Measurements from ENCODE around the gene EIF2AK3.

The EIF2AK3 gene

DNA sequence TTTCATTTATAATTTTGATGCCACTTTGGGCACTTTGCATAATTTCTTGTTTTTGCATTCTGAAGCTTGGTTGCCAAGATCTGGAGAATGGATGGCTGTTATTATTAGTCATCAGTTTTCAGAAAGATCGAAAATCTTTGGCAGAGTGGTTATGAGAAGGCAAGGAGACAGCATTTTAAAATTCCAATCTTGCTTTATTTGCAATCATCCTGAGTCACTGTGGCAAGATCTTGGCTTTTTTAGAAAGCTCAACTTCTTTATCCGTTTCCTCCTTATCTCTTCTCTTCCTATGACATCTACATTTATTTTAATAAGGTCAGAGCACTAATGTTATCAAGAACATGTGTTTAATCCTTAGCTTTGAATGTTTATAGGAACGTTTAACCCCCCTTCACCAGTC is 31.1 kb upstream of the EIF2AK3 start:
- H3K4me3 ChIP-seq (ENCODE audit: low read depth, low read length): no peak overlapping the region
- no peaks in the 10 kb centered on the region for H3K9me3 ChIP-seq (ENCODE audit: control insufficient read depth, insufficient read depth, low read depth, low read length)
- CTCF ChIA-PET: interaction anchor here (0.8 to 3.6 kb wide), 5 partner anchors 10 to 58 kb away, joined by 3 to 24 read pairs (median 3); no protein-coding TSS in a partner anchor
- peaks cover 3% of the 10 kb centered on the region; the same call in 1 of the 2 replicates for H3K4me1 ChIP-seq (ENCODE audit: control insufficient read depth, insufficient read depth, low read length)
- POLR2A ChIA-PET: no interaction called here
- no peaks in the 10 kb centered on the region for H3K36me3 ChIP-seq (ENCODE audit: control insufficient read depth in 2 of 2, insufficient read depth in 1 of 2, low read length in 2 of 2)
- TF ChIP-seq, protein P1, sequence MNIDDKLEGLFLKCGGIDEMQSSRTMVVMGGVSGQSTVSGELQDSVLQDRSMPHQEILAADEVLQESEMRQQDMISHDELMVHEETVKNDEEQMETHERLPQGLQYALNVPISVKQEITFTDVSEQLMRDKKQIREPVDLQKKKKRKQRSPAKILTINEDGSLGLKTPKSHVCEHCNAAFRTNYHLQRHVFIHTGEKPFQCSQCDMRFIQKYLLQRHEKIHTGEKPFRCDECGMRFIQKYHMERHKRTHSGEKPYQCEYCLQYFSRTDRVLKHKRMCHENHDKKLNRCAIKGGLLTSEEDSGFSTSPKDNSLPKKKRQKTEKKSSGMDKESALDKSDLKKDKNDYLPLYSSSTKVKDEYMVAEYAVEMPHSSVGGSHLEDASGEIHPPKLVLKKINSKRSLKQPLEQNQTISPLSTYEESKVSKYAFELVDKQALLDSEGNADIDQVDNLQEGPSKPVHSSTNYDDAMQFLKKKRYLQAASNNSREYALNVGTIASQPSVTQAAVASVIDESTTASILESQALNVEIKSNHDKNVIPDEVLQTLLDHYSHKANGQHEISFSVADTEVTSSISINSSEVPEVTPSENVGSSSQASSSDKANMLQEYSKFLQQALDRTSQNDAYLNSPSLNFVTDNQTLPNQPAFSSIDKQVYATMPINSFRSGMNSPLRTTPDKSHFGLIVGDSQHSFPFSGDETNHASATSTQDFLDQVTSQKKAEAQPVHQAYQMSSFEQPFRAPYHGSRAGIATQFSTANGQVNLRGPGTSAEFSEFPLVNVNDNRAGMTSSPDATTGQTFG (tag by site-specific recombination; IDR thresholded peaks at IDR 0.05; ENCODE audit: borderline replicate concordance): no peak
- TF ChIP-seq ZBTB7A (tag by site-specific recombination; IDR thresholded peaks at IDR 0.05; ENCODE audit: low read depth): no peak
- TF ChIP-seq, protein P2, sequence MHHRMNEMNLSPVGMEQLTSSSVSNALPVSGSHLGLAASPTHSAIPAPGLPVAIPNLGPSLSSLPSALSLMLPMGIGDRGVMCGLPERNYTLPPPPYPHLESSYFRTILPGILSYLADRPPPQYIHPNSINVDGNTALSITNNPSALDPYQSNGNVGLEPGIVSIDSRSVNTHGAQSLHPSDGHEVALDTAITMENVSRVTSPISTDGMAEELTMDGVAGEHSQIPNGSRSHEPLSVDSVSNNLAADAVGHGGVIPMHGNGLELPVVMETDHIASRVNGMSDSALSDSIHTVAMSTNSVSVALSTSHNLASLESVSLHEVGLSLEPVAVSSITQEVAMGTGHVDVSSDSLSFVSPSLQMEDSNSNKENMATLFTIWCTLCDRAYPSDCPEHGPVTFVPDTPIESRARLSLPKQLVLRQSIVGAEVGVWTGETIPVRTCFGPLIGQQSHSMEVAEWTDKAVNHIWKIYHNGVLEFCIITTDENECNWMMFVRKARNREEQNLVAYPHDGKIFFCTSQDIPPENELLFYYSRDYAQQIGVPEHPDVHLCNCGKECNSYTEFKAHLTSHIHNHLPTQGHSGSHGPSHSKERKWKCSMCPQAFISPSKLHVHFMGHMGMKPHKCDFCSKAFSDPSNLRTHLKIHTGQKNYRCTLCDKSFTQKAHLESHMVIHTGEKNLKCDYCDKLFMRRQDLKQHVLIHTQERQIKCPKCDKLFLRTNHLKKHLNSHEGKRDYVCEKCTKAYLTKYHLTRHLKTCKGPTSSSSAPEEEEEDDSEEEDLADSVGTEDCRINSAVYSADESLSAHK (tag by site-specific recombination; IDR thresholded peaks at IDR 0.05): no peak
- no peak for TF ChIP-seq ZNF558 (tag by site-specific recombination; IDR thresholded peaks at IDR 0.05)
- TF ChIP-seq ZNF768 (tag by site-specific recombination; IDR thresholded peaks at IDR 0.05): no peak
- no peak for TF ChIP-seq ZNF555 (tag by site-specific recombination; conservative IDR thresholded peaks at IDR 0.05)
- TF ChIP-seq ZNF747 (tag by site-specific recombination; IDR thresholded peaks at IDR 0.05): no peak
- TF ChIP-seq, protein P3, sequence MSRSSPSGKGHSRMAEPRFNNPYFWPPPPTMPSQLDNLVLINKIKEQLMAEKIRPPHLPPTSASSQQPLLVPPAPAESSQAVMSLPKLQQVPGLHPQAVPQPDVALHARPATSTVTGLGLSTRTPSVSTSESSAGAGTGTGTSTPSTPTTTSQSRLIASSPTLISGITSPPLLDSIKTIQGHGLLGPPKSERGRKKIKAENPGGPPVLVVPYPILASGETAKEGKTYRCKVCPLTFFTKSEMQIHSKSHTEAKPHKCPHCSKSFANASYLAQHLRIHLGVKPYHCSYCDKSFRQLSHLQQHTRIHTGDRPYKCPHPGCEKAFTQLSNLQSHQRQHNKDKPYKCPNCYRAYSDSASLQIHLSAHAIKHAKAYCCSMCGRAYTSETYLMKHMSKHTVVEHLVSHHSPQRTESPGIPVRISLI (tag by site-specific recombination; IDR thresholded peaks at IDR 0.05): no peak
- no peak for TF ChIP-seq ZNF146 (tag by site-specific recombination; IDR thresholded peaks at IDR 0.05)
- H3K27ac ChIP-seq (ENCODE audit: extremely low read depth, low read depth, low read length): no peak overlapping the region

DNA sequence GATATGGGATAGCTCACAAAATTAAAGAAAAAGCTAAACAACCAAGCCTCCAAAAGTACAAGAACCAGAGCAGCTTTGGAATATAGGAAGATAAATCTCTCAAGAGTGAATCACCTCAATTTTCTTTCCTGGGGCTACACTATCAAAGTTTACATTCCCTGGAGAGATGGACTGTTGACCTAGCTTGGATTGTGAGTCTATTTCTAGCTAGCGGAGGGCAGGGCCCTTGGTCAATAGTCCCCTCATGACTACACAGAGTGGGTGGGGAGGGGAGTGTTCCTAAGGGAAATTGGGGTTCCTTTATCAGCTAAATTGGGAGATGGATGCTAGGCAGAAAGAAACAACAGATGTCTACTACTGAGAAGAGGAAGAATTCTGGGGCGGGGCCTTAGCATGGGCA is 29.9 kb upstream of the EIF2AK3 start:
- ChIA-PET POLR2A (no interaction called here), CTCF (interaction anchor here (1.0 to 1.5 kb wide), 3 partner anchors 11 to 67 kb away, joined by 3 to 5 read pairs (median 4); no protein-coding TSS in a partner anchor)
- no peak overlapping the region for H3K4me3 ChIP-seq (ENCODE audit: low read depth, low read length)
- H3K27ac ChIP-seq (ENCODE audit: extremely low read depth, low read depth, low read length): no peak overlapping the region
- no peaks in the 10 kb centered on the region for H3K36me3 ChIP-seq (ENCODE audit: control insufficient read depth in 2 of 2, insufficient read depth in 1 of 2, low read length in 2 of 2)
- H3K4me1 ChIP-seq (ENCODE audit: control insufficient read depth, insufficient read depth, low read length): peaks cover 3% of the 10 kb centered on the region; the same call in 1 of the 2 replicates
- H3K9me3 ChIP-seq (ENCODE audit: control insufficient read depth, insufficient read depth, low read depth, low read length): no peaks in the 10 kb centered on the region
- TF ChIP-seq ZBTB48 (tag by site-specific recombination; IDR thresholded peaks at IDR 0.05) (no peak), ZNF37A (tag by site-specific recombination; IDR thresholded peaks at IDR 0.05) (no peak), ZEB2 (tag by site-specific recombination; IDR thresholded peaks at IDR 0.05) (no peak), ZNF501 (tag by site-specific recombination; IDR thresholded peaks at IDR 0.05) (no peak), ZNF585B (tag by site-specific recombination; IDR thresholded peaks at IDR 0.05) (no peak), ZNF658 (tag by site-specific recombination; IDR thresholded peaks at IDR 0.05) (no peak), GLIS2 (tag by site-specific recombination; IDR thresholded peaks at IDR 0.05) (no peak), ZXDB (tag by site-specific recombination; IDR thresholded peaks at IDR 0.05) (no peak), KLF8 (tag by site-specific recombination; IDR thresholded peaks at IDR 0.05) (no peak), ZNF311 (tag by site-specific recombination; IDR thresholded peaks at IDR 0.05; ENCODE audit: borderline replicate concordance) (no peak)
- TF ChIP-seq, protein P4, sequence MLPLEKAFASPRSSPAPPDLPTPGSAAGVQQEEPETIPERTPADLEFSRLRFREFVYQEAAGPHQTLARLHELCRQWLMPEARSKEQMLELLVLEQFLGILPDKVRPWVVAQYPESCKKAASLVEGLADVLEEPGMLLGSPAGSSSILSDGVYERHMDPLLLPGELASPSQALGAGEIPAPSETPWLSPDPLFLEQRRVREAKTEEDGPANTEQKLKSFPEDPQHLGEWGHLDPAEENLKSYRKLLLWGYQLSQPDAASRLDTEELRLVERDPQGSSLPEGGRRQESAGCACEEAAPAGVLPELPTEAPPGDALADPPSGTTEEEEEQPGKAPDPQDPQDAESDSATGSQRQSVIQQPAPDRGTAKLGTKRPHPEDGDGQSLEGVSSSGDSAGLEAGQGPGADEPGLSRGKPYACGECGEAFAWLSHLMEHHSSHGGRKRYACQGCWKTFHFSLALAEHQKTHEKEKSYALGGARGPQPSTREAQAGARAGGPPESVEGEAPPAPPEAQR (tag by site-specific recombination; IDR thresholded peaks at IDR 0.05): no peak
- TF ChIP-seq, protein P5, sequence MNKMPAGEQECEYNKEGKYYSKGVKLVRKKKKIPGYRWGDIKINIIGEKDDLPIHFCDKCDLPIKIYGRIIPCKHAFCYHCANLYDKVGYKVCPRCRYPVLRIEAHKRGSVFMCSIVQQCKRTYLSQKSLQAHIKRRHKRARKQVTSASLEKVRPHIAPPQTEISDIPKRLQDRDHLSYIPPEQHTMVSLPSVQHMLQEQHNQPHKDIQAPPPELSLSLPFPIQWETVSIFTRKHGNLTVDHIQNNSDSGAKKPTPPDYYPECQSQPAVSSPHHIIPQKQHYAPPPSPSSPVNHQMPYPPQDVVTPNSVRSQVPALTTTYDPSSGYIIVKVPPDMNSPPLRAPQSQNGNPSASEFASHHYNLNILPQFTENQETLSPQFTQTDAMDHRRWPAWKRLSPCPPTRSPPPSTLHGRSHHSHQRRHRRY (tag by site-specific recombination; IDR thresholded peaks at IDR 0.05): no peak
